GM12892 (cell line): ENCODE data around the gene MGMT.

Experiments
- POLR2A ChIP-seq: IDR thresholded peaks from 2 replicates; pipeline ENCODE4 v1.6.1; 2011; ENCODE audit warnings: low read depth, low read length, control low read depth
- POLR2AphosphoS5 ChIP-seq: IDR thresholded peaks from 2 replicates; pipeline ENCODE4 v1.6.1; 2011; ENCODE audit warnings: low read depth, low read length, control low read depth
- TAF1 ChIP-seq: IDR thresholded peaks from 2 replicates; pipeline ENCODE4 v1.6.1; 2011; ENCODE audit warnings: low read depth, mild to moderate bottlenecking, control low read depth, low read length, borderline replicate concordance

DNA sequence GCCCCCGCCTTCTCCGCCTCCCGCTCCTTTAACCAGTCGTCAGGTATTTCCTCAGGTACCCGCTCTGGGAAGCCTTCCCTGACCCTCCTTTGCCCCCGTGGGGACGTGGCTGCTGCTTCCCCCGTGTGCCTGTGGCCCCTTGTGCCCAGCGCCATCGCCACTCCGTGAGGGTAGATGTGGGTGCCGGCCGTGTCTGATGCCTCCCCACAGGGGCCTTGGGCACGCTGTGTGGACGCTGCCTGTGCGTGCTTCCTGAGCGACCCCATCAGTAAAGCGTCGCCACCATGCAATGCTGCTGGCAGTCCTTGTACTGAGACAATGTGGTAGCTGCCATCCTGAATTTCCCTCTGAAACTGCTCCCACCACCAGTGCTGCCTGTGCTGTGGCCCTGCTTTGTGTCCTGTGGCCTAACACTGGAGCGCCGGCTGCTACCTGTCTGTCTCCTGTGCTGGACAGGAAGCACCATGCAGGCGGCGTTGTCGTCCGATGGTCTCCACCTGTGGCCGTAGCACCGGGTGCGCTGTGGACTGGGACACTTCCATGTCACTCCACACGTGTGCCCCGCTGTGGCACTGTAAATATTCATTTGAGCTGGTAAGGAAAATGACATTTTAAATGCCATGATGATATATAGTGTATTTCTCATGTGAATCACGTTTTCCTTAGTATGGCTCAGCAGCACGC is 213.8 kb downstream of the MGMT start:
- TF ChIP-seq TAF1 (no peak), POLR2A (no peak), POLR2AphosphoS5 (no peak)
